H4 (cell line): ENCODE results near the gene GPC5. TPM values are rescaled to one million over a fixed set of nuclear protein-coding genes. Genes with fewer than 3 reads are reported as not detected.
"Not testable (repeated sequence)": the region's sequence is repeated elsewhere in the genome, so short reads cannot be mapped to it uniquely, and the experiment has no call there.

Source experiments
- DNase-seq: peaks from one replicate; pipeline ENCODE4 v3.0.0-alpha.2; 2015; ENCODE audit warnings: low spot score
- total RNA-seq: library from RNA; depleted of rRNA; stranded (reverse); fragments of >200 nt; shearing (Covaris generic); gene quantifications from 2 replicates; pipeline ENCODE4 v1.2.3, GENCODE V29; 2014

The GPC5 gene
- total RNA-seq, 1 experiment from 2014 or later, result 1.5 TPM

- no peak for DNase-seq
Observed at GRCh38 chr13:91868351-91868750, 469.9 kb downstream of the GPC5 start.

- no peak for DNase-seq
Observed at GRCh38 chr13:91878491-91878890, 480.1 kb downstream of the GPC5 start.

- no peak for DNase-seq
Observed at GRCh38 chr13:91879360-91879759, 480.9 kb downstream of the GPC5 start.

GRCh38 chr13:91882918-91883317 lies 484.5 kb downstream of the GPC5 start:
- DNase-seq, result no peak

- no peak for DNase-seq
Observed at GRCh38 chr13:91889641-91890040, 491.2 kb downstream of the GPC5 start.

- DNase-seq, result no peak
Observed at GRCh38 chr13:91891141-91891540, 492.7 kb downstream of the GPC5 start.

GRCh38 chr13:91893040-91893439 lies 494.6 kb downstream of the GPC5 start:
- DNase-seq, result no peak

GRCh38 chr13:91894316-91894715 lies 495.9 kb downstream of the GPC5 start:
- DNase-seq, result no peak

GRCh38 chr13:91896547-91896946 lies 498.1 kb downstream of the GPC5 start:
- DNase-seq, result no peak

- DNase-seq, result not testable (repeated sequence)
Observed at GRCh38 chr13:91898986-91899385, 500.6 kb downstream of the GPC5 start.

- no peak for DNase-seq
Observed at GRCh38 chr13:91902291-91902690, 503.9 kb downstream of the GPC5 start.

- DNase-seq, result peak; percentile 18
Observed at GRCh38 chr13:91904005-91904404, 505.6 kb downstream of the GPC5 start.

- no peak for DNase-seq
Observed at GRCh38 chr13:91904597-91904996, 506.2 kb downstream of the GPC5 start.

GRCh38 chr13:91907398-91907797 lies 509.0 kb downstream of the GPC5 start:
- no peak for DNase-seq

GRCh38 chr13:91909617-91910016 lies 511.2 kb downstream of the GPC5 start:
- no peak for DNase-seq

GRCh38 chr13:91922969-91923592 lies 524.7 kb downstream of the GPC5 start:
- no peak for DNase-seq

- DNase-seq, result no peak
Observed at GRCh38 chr13:91930687-91931086, 532.3 kb downstream of the GPC5 start.

- no peak for DNase-seq
Observed at GRCh38 chr13:91934354-91934753, 535.9 kb downstream of the GPC5 start.

- DNase-seq, result peak; percentile 11
Observed at GRCh38 chr13:91946498-91947070, 548.2 kb downstream of the GPC5 start.

- no peak for DNase-seq
Observed at GRCh38 chr13:91948736-91949135, 550.3 kb downstream of the GPC5 start.

- DNase-seq, result no peak
Observed at GRCh38 chr13:91950803-91951202, 552.4 kb downstream of the GPC5 start.

- DNase-seq, result no peak
Observed at GRCh38 chr13:91955546-91956355, 557.3 kb downstream of the GPC5 start.

GRCh38 chr13:91960947-91961346 lies 562.5 kb downstream of the GPC5 start:
- DNase-seq, result no peak
